Lower lobe of right lung (tissue), 2 donors: ENCODE results near the gene TRAP1. TPM values are rescaled to one million over a fixed set of nuclear protein-coding genes. Genes with fewer than 3 reads are reported as not detected.
A peak's percentile ranks its signal among the peaks of the same experiment; 100 is the strongest.

Source experiments
- ATAC-seq, 2 donors: fragments of 200-7000 bp; cut with Tn5 transposase; one replicate each; pipeline ENCODE4 v1.9.1; 2020 to 2022; ENCODE audit warnings: mild to moderate bottlenecking in 2 of 2, moderate library complexity in 2 of 2
- DNase-seq: peaks from one replicate; pipeline ENCODE4 v3.0.0-alpha.2; 2020
- H3K27ac ChIP-seq: fragments of 200-600 bp; one replicate; pipeline ENCODE4 v1.8.0; 2022
- H3K27me3 ChIP-seq: fragments of 200-600 bp; one replicate; pipeline ENCODE4 v1.8.0; 2022; ENCODE audit warnings: low read depth
- H3K36me3 ChIP-seq: fragments of 200-600 bp; one replicate; pipeline ENCODE4 v1.8.0; 2022; ENCODE audit warnings: mild to moderate bottlenecking
- H3K4me1 ChIP-seq: fragments of 200-600 bp; one replicate; pipeline ENCODE4 v1.8.0; 2022
- H3K4me3 ChIP-seq: fragments of 200-600 bp; one replicate; pipeline ENCODE4 v1.8.0; 2022; ENCODE audit warnings: mild to moderate bottlenecking
- H3K9me3 ChIP-seq: fragments of 200-600 bp; one replicate; pipeline ENCODE4 v1.8.0; 2022
- CTCF ChIP-seq: fragments of 200-600 bp; IDR thresholded peaks from one replicate; pipeline ENCODE4 v1.8.0; 2022; ENCODE audit warnings: antibody characterized with exemption, mild to moderate bottlenecking
- intact Hi-C: fragments of 100-400 bp; cut with DNase I; formaldehyde crosslinking; loops from one replicate; pipeline ENCODE4 v1.11.0; 2022
- total RNA-seq: library from RNA; stranded (reverse); fragmentation: NEBNext Ultra II Directional; extraction: Animal tissue kit (Norgen Biotek cat#: 25700); gene quantifications from one replicate; pipeline ENCODE4 v1.2.1, GENCODE V29; 2021
- donor health status: DM: no; HTN: yes; CAD: no; lungs with severe emphysema.

TRAP1 gene
- total RNA-seq, 1 donor from 2014 or later, result 51.8 TPM

- H3K9me3 ChIP-seq, result no peaks in the 10 kb centered on the region
- no peak overlapping the region for H3K4me3 ChIP-seq
- no peaks in the 10 kb centered on the region for H3K36me3 ChIP-seq
- no peak for TF ChIP-seq CTCF
- ATAC-seq (peak; percentile 52 to 62), DNase-seq (no peak)
- no peaks in the 10 kb centered on the region for H3K27me3 ChIP-seq
- intact Hi-C loops, result no loop called here
- H3K27ac ChIP-seq, result no peak overlapping the region
- H3K4me1 ChIP-seq, result peaks cover 7% of the 10 kb centered on the region
Observed at GRCh38 chr16:3625911-3626732, 91.2 kb downstream of the TRAP1 start.

GRCh38 chr16:3625331-3625730 lies 92.0 kb downstream of the TRAP1 start:
- no peak overlapping the region for H3K4me3 ChIP-seq
- peaks cover 7% of the 10 kb centered on the region for H3K4me1 ChIP-seq
- TF ChIP-seq CTCF, result no peak
- DNase-seq (no peak), ATAC-seq (no peak)
- no peaks in the 10 kb centered on the region for H3K36me3 ChIP-seq
- H3K27ac ChIP-seq, result no peak overlapping the region
- H3K9me3 ChIP-seq, result no peaks in the 10 kb centered on the region
- H3K27me3 ChIP-seq, result no peaks in the 10 kb centered on the region
- intact Hi-C loops, result no loop called here

- Histone ChIP-seq H3K9me3 (no peaks in the 10 kb centered on the region), H3K36me3 (no peaks in the 10 kb centered on the region), H3K4me1 (peaks cover 7% of the 10 kb centered on the region), H3K27me3 (no peaks in the 10 kb centered on the region), H3K27ac (no peak overlapping the region), H3K4me3 (no peak overlapping the region)
- TF ChIP-seq CTCF, result no peak
- ATAC-seq (no peak), DNase-seq (no peak)
- intact Hi-C loops, result no loop called here
Observed at GRCh38 chr16:3623642-3624041, 93.7 kb downstream of the TRAP1 start.

- intact Hi-C loops, result no loop called here
- Histone ChIP-seq H3K4me1 (no peaks in the 10 kb centered on the region), H3K9me3 (no peaks in the 10 kb centered on the region), H3K27me3 (no peaks in the 10 kb centered on the region), H3K4me3 (no peak overlapping the region), H3K36me3 (no peaks in the 10 kb centered on the region), H3K27ac (no peak overlapping the region)
- TF ChIP-seq CTCF, result no peak
- no peak for ATAC-seq
- DNase-seq, result no peak
Observed at GRCh38 chr16:3618769-3619141, 98.6 kb downstream of the TRAP1 start.

- ATAC-seq (no peak), DNase-seq (no peak)
- TF ChIP-seq CTCF, result no peak
- intact Hi-C loops, result no loop called here
- Histone ChIP-seq H3K36me3 (peaks cover 5% of the 10 kb centered on the region), H3K27ac (no peak overlapping the region), H3K9me3 (no peaks in the 10 kb centered on the region), H3K4me1 (peaks cover 24% of the 10 kb centered on the region), H3K27me3 (no peaks in the 10 kb centered on the region), H3K4me3 (peak overlapping the region; percentile 93)
Observed at GRCh38 chr16:3612510-3613466, 104.5 kb downstream of the TRAP1 start.
